Kidney capillary endothelial cell (primary cell): Measurements from ENCODE around the gene SMIM28.
"Not testable (repeated sequence)": the region's sequence is repeated elsewhere in the genome, so short reads cannot be mapped to it uniquely, and the experiment has no call there.

Source experiments
- DNase-seq: peaks from one replicate; pipeline ENCODE4 v3.0.0-alpha.2; 2018; ENCODE audit warnings: low spot score

SMIM28 gene

GRCh38 chr6:138405816-138406413 lies 28.2 kb downstream of the SMIM28 start:
- DNase-seq: no peak

GRCh38 chr6:138406443-138406842 lies 28.7 kb downstream of the SMIM28 start:
- no peak for DNase-seq

- no peak for DNase-seq
Observed at GRCh38 chr6:138410048-138410735, 32.5 kb downstream of the SMIM28 start.

GRCh38 chr6:138410972-138411880 lies 33.5 kb downstream of the SMIM28 start:
- peak; percentile 89 for DNase-seq

- no peak for DNase-seq
Observed at GRCh38 chr6:138415125-138415524, 37.4 kb downstream of the SMIM28 start.

- no peak for DNase-seq
Observed at GRCh38 chr6:138416206-138416605, 38.5 kb downstream of the SMIM28 start.

- no peak for DNase-seq
Observed at GRCh38 chr6:138417493-138418117, 39.9 kb downstream of the SMIM28 start.

- DNase-seq: no peak
Observed at GRCh38 chr6:138418118-138418742, 40.5 kb downstream of the SMIM28 start.

GRCh38 chr6:138419766-138420165 lies 42.1 kb downstream of the SMIM28 start:
- DNase-seq: no peak

GRCh38 chr6:138420356-138420755 lies 42.7 kb downstream of the SMIM28 start:
- no peak for DNase-seq

GRCh38 chr6:138421089-138421488 lies 43.4 kb downstream of the SMIM28 start:
- no peak for DNase-seq

GRCh38 chr6:138421608-138422007 lies 43.9 kb downstream of the SMIM28 start:
- DNase-seq: no peak

GRCh38 chr6:138422861-138423260 lies 45.2 kb downstream of the SMIM28 start:
- no peak for DNase-seq

- DNase-seq: no peak
Observed at GRCh38 chr6:138424004-138424904, 46.5 kb downstream of the SMIM28 start.

- not testable (repeated sequence) for DNase-seq
Observed at GRCh38 chr6:138425256-138425655, 47.6 kb downstream of the SMIM28 start.

GRCh38 chr6:138426500-138427123 lies 48.9 kb downstream of the SMIM28 start:
- DNase-seq: no peak

- DNase-seq: no peak
Observed at GRCh38 chr6:138427701-138428100, 50.0 kb downstream of the SMIM28 start.

GRCh38 chr6:138428944-138429598 lies 51.4 kb downstream of the SMIM28 start:
- peak; percentile 53 for DNase-seq

- peak; percentile 16 for DNase-seq
Observed at GRCh38 chr6:138429761-138430160, 52.1 kb downstream of the SMIM28 start.
